ENCODE results near the gene CHI3L1. TPM values are rescaled to one million over a fixed set of nuclear protein-coding genes. Genes with fewer than 3 reads are reported as not detected.

Gene CHI3L1
- polyA plus RNA-seq, 1 of the 3 experiments (the other 2 are of a cell fraction), result not detected

DNA sequence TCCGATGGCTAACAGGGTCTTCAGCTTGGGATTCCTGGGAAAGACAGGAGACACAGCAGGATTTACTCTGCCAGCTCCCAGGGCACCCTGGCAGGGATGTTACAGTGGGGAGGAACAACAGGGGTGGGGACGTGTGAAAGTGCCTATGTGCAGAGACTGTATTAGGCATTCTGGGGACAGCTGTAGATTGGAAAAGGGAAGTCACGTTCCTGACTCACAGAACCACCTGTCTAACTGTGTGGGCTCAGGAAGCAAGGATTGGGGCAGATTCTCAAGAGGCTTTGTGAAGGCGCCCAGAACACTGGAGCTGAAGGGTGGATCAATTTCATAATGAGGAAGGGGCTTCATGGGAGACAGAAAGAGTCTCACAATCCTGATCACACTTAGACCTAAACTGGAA lies 38.6 kb upstream of the CHI3L1 start (continued):
- TF ChIP-seq FOXJ3 (CRISPR knock-in tag; IDR thresholded peaks at IDR 0.05) (no peak), RFX5 (IDR thresholded peaks at IDR 0.05; ENCODE audit: low read length) (no peak), MAX (IDR thresholded peaks at IDR 0.05; ENCODE audit: low read depth) (no peak), USF1 (IDR thresholded peaks at IDR 0.05; ENCODE audit: borderline replicate concordance, low read depth) (no peak)
- TF ChIP-seq, protein P1, sequence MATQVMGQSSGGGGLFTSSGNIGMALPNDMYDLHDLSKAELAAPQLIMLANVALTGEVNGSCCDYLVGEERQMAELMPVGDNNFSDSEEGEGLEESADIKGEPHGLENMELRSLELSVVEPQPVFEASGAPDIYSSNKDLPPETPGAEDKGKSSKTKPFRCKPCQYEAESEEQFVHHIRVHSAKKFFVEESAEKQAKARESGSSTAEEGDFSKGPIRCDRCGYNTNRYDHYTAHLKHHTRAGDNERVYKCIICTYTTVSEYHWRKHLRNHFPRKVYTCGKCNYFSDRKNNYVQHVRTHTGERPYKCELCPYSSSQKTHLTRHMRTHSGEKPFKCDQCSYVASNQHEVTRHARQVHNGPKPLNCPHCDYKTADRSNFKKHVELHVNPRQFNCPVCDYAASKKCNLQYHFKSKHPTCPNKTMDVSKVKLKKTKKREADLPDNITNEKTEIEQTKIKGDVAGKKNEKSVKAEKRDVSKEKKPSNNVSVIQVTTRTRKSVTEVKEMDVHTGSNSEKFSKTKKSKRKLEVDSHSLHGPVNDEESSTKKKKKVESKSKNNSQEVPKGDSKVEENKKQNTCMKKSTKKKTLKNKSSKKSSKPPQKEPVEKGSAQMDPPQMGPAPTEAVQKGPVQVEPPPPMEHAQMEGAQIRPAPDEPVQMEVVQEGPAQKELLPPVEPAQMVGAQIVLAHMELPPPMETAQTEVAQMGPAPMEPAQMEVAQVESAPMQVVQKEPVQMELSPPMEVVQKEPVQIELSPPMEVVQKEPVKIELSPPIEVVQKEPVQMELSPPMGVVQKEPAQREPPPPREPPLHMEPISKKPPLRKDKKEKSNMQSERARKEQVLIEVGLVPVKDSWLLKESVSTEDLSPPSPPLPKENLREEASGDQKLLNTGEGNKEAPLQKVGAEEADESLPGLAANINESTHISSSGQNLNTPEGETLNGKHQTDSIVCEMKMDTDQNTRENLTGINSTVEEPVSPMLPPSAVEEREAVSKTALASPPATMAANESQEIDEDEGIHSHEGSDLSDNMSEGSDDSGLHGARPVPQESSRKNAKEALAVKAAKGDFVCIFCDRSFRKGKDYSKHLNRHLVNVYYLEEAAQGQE (IDR thresholded peaks at IDR 0.05; ENCODE audit: low read depth, low read length), result no peak

DNA sequence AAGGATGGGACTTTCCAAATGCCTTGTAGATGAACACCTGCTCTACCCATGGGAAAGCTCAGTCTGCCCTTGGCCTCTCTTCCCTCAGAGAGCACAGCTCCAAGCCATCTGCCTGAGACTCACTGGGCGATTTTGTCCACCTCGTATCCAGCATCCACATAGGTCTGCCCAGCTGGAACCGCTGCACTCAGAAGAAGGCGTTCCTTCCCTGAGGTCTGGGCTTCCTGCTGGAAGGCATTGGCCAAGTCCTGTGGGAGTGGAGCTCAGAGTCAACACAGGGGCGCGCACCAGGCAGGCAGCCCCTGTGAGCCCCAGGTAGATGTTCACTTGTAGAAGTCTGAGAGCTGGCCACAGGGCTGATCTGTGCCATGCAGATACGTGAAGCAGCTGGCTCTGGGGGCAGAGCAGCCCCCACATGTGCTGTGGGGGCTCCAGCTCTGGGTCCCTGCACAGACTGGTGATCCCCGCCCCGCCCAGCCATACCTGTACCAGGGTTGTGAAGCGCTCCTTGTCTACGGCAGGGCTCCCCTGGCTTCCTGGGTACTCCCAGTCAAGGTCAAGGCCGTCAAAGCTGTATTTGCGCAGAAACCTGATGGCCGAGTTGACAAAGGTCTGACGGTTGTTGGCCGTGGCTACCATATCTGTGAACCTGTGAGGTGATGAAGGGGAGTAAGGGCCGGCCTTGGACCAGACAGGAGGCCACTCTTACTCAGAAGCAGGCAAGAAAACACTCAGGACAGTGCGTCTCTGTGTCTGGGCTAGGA lies 36.7 kb upstream of the CHI3L1 start:
- peaks cover 69% of the 10 kb centered on the region for H3K27me3 ChIP-seq (ENCODE audit: insufficient read depth)
- no peak overlapping the region for H3K27ac ChIP-seq (ENCODE audit: low read depth in 2 of 2, low read length in 1 of 2)
- no peaks in the 10 kb centered on the region for H4K20me1 ChIP-seq (ENCODE audit: insufficient read depth)
- H3K9ac ChIP-seq, result no peak overlapping the region
- TF ChIP-seq NFIC (IDR thresholded peaks at IDR 0.05; ENCODE audit: borderline replicate concordance) (no peak), RAD21 (IDR thresholded peaks at IDR 0.05; ENCODE audit: low read length) (no peak), NRF1 (IDR thresholded peaks at IDR 0.05; ENCODE audit: low read depth, low read length) (no peak), GATA2 (CRISPR knock-in tag; IDR thresholded peaks at IDR 0.05) (no peak), TEAD4 (IDR thresholded peaks at IDR 0.05; ENCODE audit: borderline replicate concordance, insufficient read depth) (no peak), SIN3A (IDR thresholded peaks at IDR 0.05; ENCODE audit: borderline replicate concordance, low read depth, low read length) (no peak), EZH2phosphoT487 (IDR thresholded peaks at IDR 0.05; ENCODE audit: borderline replicate concordance, low read depth) (no peak), JUND (IDR thresholded peaks at IDR 0.05) (no peak), FOSL2 (IDR thresholded peaks at IDR 0.05; ENCODE audit: borderline replicate concordance, low read depth) (no peak), MEF2A (IDR thresholded peaks at IDR 0.05; ENCODE audit: borderline replicate concordance, low read depth) (no peak)
- no peaks in the 10 kb centered on the region for H3K4me1 ChIP-seq (ENCODE audit: control insufficient read depth in 1 of 2, insufficient read depth in 2 of 2, low read depth in 1 of 2, low read length in 1 of 2)
- no peaks in the 10 kb centered on the region for H3K9me3 ChIP-seq
- CTCF ChIA-PET, result interaction anchor here (1.3 to 23.6 kb wide), 3 partner anchors 45 to 184 kb away, joined by 5 to 602 read pairs (median 454); partner anchors contain the start of gene ADORA1
- 50% methylated on average over 11 of the region's 18 CpGs for WGBS (ENCODE audit: low lambda C conversion rate)
- no peak overlapping the region for H3K4me3 ChIP-seq (ENCODE audit: low read depth in 2 of 2, low read length in 1 of 2)
- H3K79me2 ChIP-seq (ENCODE audit: insufficient read depth), result no peaks in the 10 kb centered on the region
- no peak for DNase-seq
- H2AFZ ChIP-seq (ENCODE audit: low read depth), result no peak overlapping the region
- no peak overlapping the region for H3K4me2 ChIP-seq
- no peaks in the 10 kb centered on the region for H3K36me3 ChIP-seq (replicated peaks in 1 of 2; ENCODE audit: control insufficient read depth in 1 of 2, insufficient read depth in 2 of 2, low read length in 1 of 2)
- POLR2A ChIA-PET, result no interaction called here
- no peaks in the 10 kb centered on the region for H3K9me2 ChIP-seq
- no peaks in the 10 kb centered on the region for H3F3A ChIP-seq (replicated peaks; ENCODE audit: insufficient read depth)

Data from SK-N-SH (cell line).